Type B pancreatic cell (in vitro differentiated cells): ENCODE data around the gene ADAM33. TPM values are rescaled to one million over a fixed set of nuclear protein-coding genes. Genes with fewer than 3 reads are reported as not detected.

Experiments
- DNase-seq: peaks from one replicate; pipeline ENCODE4 v3.0.0; 2021; ENCODE audit warnings: mixed read lengths; ENCODE audit not compliant: unreplicated experiment; ENCODE audit errors: extremely low spot score
- H3K27ac Mint-ChIP-seq: 2 replicates; pipeline ENCODE4 v1.8.0; 2021; ENCODE audit warnings: mild to moderate bottlenecking, mixed read lengths
- H3K27me3 Mint-ChIP-seq: 2 replicates; pipeline ENCODE4 v1.8.0; 2021; ENCODE audit warnings: mixed read lengths
- H3K36me3 Mint-ChIP-seq: 2 replicates; pipeline ENCODE4 v1.8.0; 2021; ENCODE audit warnings: mixed read lengths
- H3K4me1 Mint-ChIP-seq: one replicate; pipeline ENCODE4 v1.8.0; 2021; ENCODE audit warnings: mixed read lengths; ENCODE audit not compliant: unreplicated experiment
- H3K4me3 Mint-ChIP-seq: 2 replicates; pipeline ENCODE4 v1.8.0; 2021; ENCODE audit warnings: mild to moderate bottlenecking, mixed read lengths
- H3K9me3 Mint-ChIP-seq: 2 replicates; pipeline ENCODE4 v1.8.0; 2021; ENCODE audit warnings: mixed read lengths
- CTCF ChIP-seq: fragments of 200-600 bp; sonication (generic); conservative IDR thresholded peaks from 2 replicates; pipeline ENCODE4 v1.5.0; 2021; ENCODE audit warnings: antibody characterized with exemption, mild to moderate bottlenecking
- total RNA-seq: library from RNA; stranded (reverse); gene quantifications from 2 replicates; pipeline ENCODE4 v1.2.1, GENCODE V29; 2021; ENCODE audit warnings: low replicate concordance

Gene ADAM33
- total RNA-seq, 1 donor from 2014 or later, result 8.2 TPM

GRCh38 chr20:3633913-3634478, 47.8 kb downstream of the ADAM33 start:
- H3K4me1 Mint-ChIP-seq, result peaks cover 6% of the 10 kb centered on the region
- no peak overlapping the region for H3K27ac Mint-ChIP-seq
- no peaks in the 10 kb centered on the region for H3K27me3 Mint-ChIP-seq
- TF ChIP-seq CTCF, result no peak
- no peaks in the 10 kb centered on the region for H3K9me3 Mint-ChIP-seq
- no peak for DNase-seq
- H3K4me3 Mint-ChIP-seq, result no peak overlapping the region
- H3K36me3 Mint-ChIP-seq, result peaks cover 12% of the 10 kb centered on the region

DNA sequence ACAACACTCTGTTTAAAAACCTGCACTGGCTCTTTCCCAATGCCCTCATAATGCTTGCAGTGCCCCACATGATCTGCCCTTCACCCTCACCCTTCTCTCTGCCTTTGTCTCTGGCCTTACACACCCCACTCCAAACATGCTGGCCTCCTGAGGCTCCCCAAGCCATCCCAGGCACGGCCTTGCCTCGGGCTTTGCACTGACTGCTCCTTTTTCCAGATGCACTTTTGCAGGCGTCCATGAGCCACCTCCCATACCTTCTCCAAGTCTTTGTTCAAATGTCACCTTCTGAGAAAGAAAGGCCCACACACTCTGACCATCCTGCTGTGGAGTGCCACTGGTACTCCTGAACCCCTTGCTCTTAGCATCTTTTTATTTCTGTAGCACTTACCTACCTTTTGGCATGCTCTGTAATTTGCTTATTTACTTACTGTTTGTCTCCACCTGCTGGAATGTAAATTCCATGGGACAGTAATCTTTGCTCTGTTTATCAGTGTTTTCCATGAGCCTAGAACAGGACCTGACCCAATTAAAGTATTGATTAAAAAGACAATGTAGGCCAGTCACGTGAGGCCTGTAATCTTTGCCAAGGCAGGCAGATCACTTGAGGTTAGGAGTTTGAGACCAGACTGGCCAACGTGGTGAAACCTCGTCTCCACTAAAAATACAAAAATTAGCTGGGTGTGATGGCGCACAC, 49.4 kb downstream of the ADAM33 start:
- Mint-ChIP-seq H3K9me3 (no peaks in the 10 kb centered on the region), H3K27ac (no peak overlapping the region), H3K36me3 (peaks cover 15% of the 10 kb centered on the region), H3K4me3 (no peak overlapping the region), H3K4me1 (peaks cover 6% of the 10 kb centered on the region), H3K27me3 (no peaks in the 10 kb centered on the region)
- TF ChIP-seq CTCF, result no peak
- no peak for DNase-seq

- TF ChIP-seq CTCF, result no peak
- Mint-ChIP-seq H3K27ac (no peak overlapping the region), H3K4me3 (no peak overlapping the region), H3K36me3 (peaks cover 20% of the 10 kb centered on the region), H3K4me1 (peaks cover 6% of the 10 kb centered on the region), H3K9me3 (no peaks in the 10 kb centered on the region), H3K27me3 (no peaks in the 10 kb centered on the region)
- DNase-seq, result no peak
Observed at GRCh38 chr20:3631534-3631933, 50.3 kb downstream of the ADAM33 start.

DNA sequence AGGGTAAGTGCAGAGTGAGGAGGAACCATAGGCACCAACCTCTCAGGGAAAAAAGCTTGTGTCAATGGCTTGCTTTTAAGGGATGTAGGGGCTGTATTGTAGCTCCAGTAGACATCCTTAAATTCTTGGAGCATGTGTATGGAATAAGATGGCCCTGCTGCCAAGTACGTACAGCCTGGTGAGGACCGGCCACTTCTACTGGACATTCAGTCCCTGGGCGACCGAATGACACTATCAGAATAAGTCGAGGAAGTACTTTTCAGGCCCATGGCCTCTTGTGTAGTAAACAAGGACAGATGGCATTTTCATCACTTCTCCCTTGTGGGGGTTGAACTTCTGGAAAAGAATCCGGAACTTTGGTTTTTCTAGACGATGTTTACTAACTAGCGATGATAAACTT, 51.4 kb downstream of the ADAM33 start:
- no peaks in the 10 kb centered on the region for H3K9me3 Mint-ChIP-seq
- no peak for TF ChIP-seq CTCF
- no peak overlapping the region for H3K4me3 Mint-ChIP-seq

GRCh38 chr20:3629893-3630292, 51.9 kb downstream of the ADAM33 start:
- no peaks in the 10 kb centered on the region for H3K27me3 Mint-ChIP-seq
- H3K36me3 Mint-ChIP-seq, result peaks cover 20% of the 10 kb centered on the region
- H3K9me3 Mint-ChIP-seq, result no peaks in the 10 kb centered on the region
- H3K27ac Mint-ChIP-seq, result no peak overlapping the region
- TF ChIP-seq CTCF, result no peak
- peaks cover 6% of the 10 kb centered on the region for H3K4me1 Mint-ChIP-seq
- no peak for DNase-seq
- H3K4me3 Mint-ChIP-seq, result no peak overlapping the region

More for the DNA sequence above, 51.4 kb downstream of the ADAM33 start:
- DNase-seq, result no peak
- Mint-ChIP-seq H3K4me1 (peaks cover 6% of the 10 kb centered on the region), H3K27ac (no peak overlapping the region), H3K27me3 (no peaks in the 10 kb centered on the region), H3K36me3 (peaks cover 20% of the 10 kb centered on the region)
